ENCODE results near the gene ELL. TPM values are rescaled to one million over a fixed set of nuclear protein-coding genes. Genes with fewer than 3 reads are reported as not detected.
A peak's percentile ranks its signal among the peaks of the same experiment; 100 is the strongest.

Gene ELL
- total and polyA plus RNA-seq, 9 of the 15 experiments (the other 6 are each of a cell fraction or from before 2014, with no cell fraction given) = 0.24 to 22.5 (median 4.1) TPM

- TF ChIP-seq E2F1 (CRISPR knock-in tag; IDR thresholded peaks at IDR 0.05) = peak; percentile 33; the same call in 1 of the 2 replicates
- no peak for TF ChIP-seq ZNF121 (CRISPR knock-in tag; conservative IDR thresholded peaks at IDR 0.05)
- TF ChIP-seq RBM25 (IDR thresholded peaks at IDR 0.05; ENCODE audit: low read depth, low read length, severe bottlenecking) = no peak
- TF ChIP-seq TAL1 (IDR thresholded peaks at IDR 0.05) = peak; percentile 99
- no peak for TF ChIP-seq HBP1 (CRISPR knock-in tag; IDR thresholded peaks at IDR 0.05)
- no peak for TF ChIP-seq HNRNPLL (IDR thresholded peaks at IDR 0.05; ENCODE audit: low read depth, low read length, poor library complexity, severe bottlenecking)
- no peak; the same call in 1 of the 2 replicates for TF ChIP-seq C11orf30 (IDR thresholded peaks at IDR 0.05; ENCODE audit: low read depth)
- no peak for TF ChIP-seq ZBTB1 (CRISPR knock-in tag; IDR thresholded peaks at IDR 0.05; ENCODE audit: borderline replicate concordance, low read depth)
- no peak for TF ChIP-seq ZNF354B (CRISPR knock-in tag; IDR thresholded peaks at IDR 0.05)
- peak; percentile 13 for TF ChIP-seq GTF2B (IDR thresholded peaks at IDR 0.05; ENCODE audit: extremely low read depth, insufficient read length)
- TF ChIP-seq ZNF512 (tag; IDR thresholded peaks at IDR 0.05) = no peak
- no peak for TF ChIP-seq ZNF551 (CRISPR knock-in tag; IDR thresholded peaks at IDR 0.05)
- TF ChIP-seq NR2C2 (CRISPR knock-in tag; IDR thresholded peaks at IDR 0.05) = no peak
- peak; percentile 73 for TF ChIP-seq NR2C2 (tag; IDR thresholded peaks at IDR 0.05)
- TF ChIP-seq U2AF1 (optimal IDR thresholded peaks at IDR 0.05; ENCODE audit: low read depth, low read length) = no peak
- TF ChIP-seq CHCHD3 (CRISPR knock-in tag; IDR thresholded peaks at IDR 0.05) = no peak
- no peak for TF ChIP-seq SMAD2 (IDR thresholded peaks at IDR 0.05; ENCODE audit: low read depth, low read length)
- TF ChIP-seq ZBTB9 (CRISPR knock-in tag; IDR thresholded peaks at IDR 0.05) = no peak
- peak; percentile 29 for TF ChIP-seq ZNF384 (IDR thresholded peaks at IDR 0.05; ENCODE audit: low read depth, low read length)
- TF ChIP-seq SP1 (CRISPR knock-in tag; IDR thresholded peaks at IDR 0.05) = peak; percentile 90; the same call in 1 of the 2 replicates
- no peak for TF ChIP-seq ZNF224 (CRISPR knock-in tag; IDR thresholded peaks at IDR 0.05)
- peak; percentile 98 for TF ChIP-seq MECOM (CRISPR knock-in tag; IDR thresholded peaks at IDR 0.05)
- no peak for TF ChIP-seq HEY1 (CRISPR knock-in tag; IDR thresholded peaks at IDR 0.05; ENCODE audit: borderline replicate concordance)
- 0 out of 2 replicates have a peak, but pooled peaks have one; percentile 50 for TF ChIP-seq GABPA (tag; conservative IDR thresholded peaks at IDR 0.05; ENCODE audit: low read depth)
Observed at GRCh38 chr19:18543814-18544475, 22.1 kb upstream of the ELL start (continued).
